Hepatocyte (in vitro differentiated cells): ENCODE data around the gene NEMF. TPM values are rescaled to one million over a fixed set of nuclear protein-coding genes. Genes with fewer than 3 reads are reported as not detected.
A peak's percentile ranks its signal among the peaks of the same experiment; 100 is the strongest.
"Not testable (repeated sequence)": the region's sequence is repeated elsewhere in the genome, so short reads cannot be mapped to it uniquely, and the experiment has no call there.

Experiments
- DNase-seq: peaks from one replicate; pipeline ENCODE4 v3.0.0-alpha.2; 2016; ENCODE audit warnings: low spot score
- H2AFZ ChIP-seq: fragments of 200-600 bp; sonication (generic); 2 replicates; pipeline ENCODE4 v1.6.0; 2016; ENCODE audit warnings: antibody characterized with exemption, mild to moderate bottlenecking
- H3K27ac ChIP-seq: fragments of 200-600 bp; sonication (generic); 2 replicates; pipeline ENCODE4 v1.5.1; 2016; ENCODE audit warnings: mild to moderate bottlenecking
- H3K27me3 ChIP-seq: fragments of 200-600 bp; sonication (generic); 2 replicates; pipeline ENCODE4 v1.6.1; 2016
- H3K36me3 ChIP-seq: fragments of 200-600 bp; sonication (generic); replicated peaks from 2 replicates; pipeline ENCODE4 v1.5.1; 2016; ENCODE audit warnings: low read depth; ENCODE audit not compliant: insufficient read depth
- H3K4me1 ChIP-seq: fragments of 200-600 bp; sonication (generic); 2 replicates; pipeline ENCODE4 v1.5.1; 2016; ENCODE audit warnings: mild to moderate bottlenecking, moderate library complexity; ENCODE audit not compliant: insufficient read depth
- H3K4me2 ChIP-seq: fragments of 200-600 bp; sonication (generic); 2 replicates; pipeline ENCODE4 v1.6.0; 2016
- H3K4me3 ChIP-seq: fragments of 200-600 bp; sonication (generic); 2 replicates; pipeline ENCODE4 v1.5.1; 2016; ENCODE audit warnings: mild to moderate bottlenecking
- H3K79me2 ChIP-seq: fragments of 200-600 bp; sonication (generic); 2 replicates; pipeline ENCODE4 v1.6.0; 2017; ENCODE audit warnings: mild to moderate bottlenecking
- H3K9me2 ChIP-seq: fragments of 200-600 bp; sonication (generic); replicated peaks from 2 replicates; pipeline ENCODE4 v1.6.0; 2017; ENCODE audit warnings: mild to moderate bottlenecking; ENCODE audit not compliant: insufficient read depth
- H3K9me3 ChIP-seq: fragments of 200-600 bp; sonication (generic); 2 replicates; pipeline ENCODE4 v1.5.1; 2016; ENCODE audit warnings: low read depth, mild to moderate bottlenecking
- H4K20me1 ChIP-seq: fragments of 200-600 bp; sonication (generic); 2 replicates; pipeline ENCODE4 v1.6.0; 2016; ENCODE audit warnings: mild to moderate bottlenecking; ENCODE audit not compliant: insufficient read depth, poor library complexity, severe bottlenecking
- CTCF ChIP-seq: fragments of 200-600 bp; sonication (generic); IDR thresholded peaks from 2 replicates; pipeline ENCODE4 v1.5.1; 2016; ENCODE audit warnings: antibody characterized with exemption, mild to moderate bottlenecking; ENCODE audit not compliant: poor library complexity
- EZH2 ChIP-seq: fragments of 200-600 bp; sonication (generic); IDR thresholded peaks from 2 replicates; pipeline ENCODE4 v1.6.1; 2016; ENCODE audit warnings: antibody characterized with exemption, mild to moderate bottlenecking, borderline replicate concordance
- EZH2phosphoT487 ChIP-seq: fragments of 200-600 bp; sonication (generic); IDR thresholded peaks from one replicate; pipeline ENCODE4 v1.6.1; 2018; ENCODE audit warnings: antibody characterized with exemption, mild to moderate bottlenecking, low read depth, moderate library complexity; ENCODE audit not compliant: unreplicated experiment, severe bottlenecking
- WGBS: methylation state at CpG from one replicate; pipeline ENCODE4 v1.1.6; 2016; ENCODE audit warnings: low lambda C conversion rate; ENCODE audit errors: missing lambda C conversion rate; 5-methylcytosine and 5-hydroxymethylcytosine counted together
- polyA plus RNA-seq: library from polyadenylated mRNA; unstranded; fragments of >200 nt; fragmentation: Nextera tagmentation; extraction: Ambion mirVana; gene quantifications from 2 replicates; pipeline ENCODE4 v1.2.1, GENCODE V29; 2016
- total RNA-seq: library from RNA; depleted of rRNA; stranded (reverse); fragments of >200 nt; gene quantifications from 2 replicates; pipeline ENCODE4 v1.2.3, GENCODE V29; 2014

NEMF gene
- total and polyA plus RNA-seq, 2 experiments from 2014 or later, result 34.0 to 49.5 TPM

- no peaks in the 10 kb centered on the region for H3K9me2 ChIP-seq
- no peak overlapping the region for H3K4me2 ChIP-seq
- H3K36me3 ChIP-seq, result peaks cover 14% of the 10 kb centered on the region
- H3K27me3 ChIP-seq, result no peaks in the 10 kb centered on the region
- H3K4me1 ChIP-seq, result no peaks in the 10 kb centered on the region
- H3K27ac ChIP-seq, result peak overlapping the region; percentile 34
- no peak for TF ChIP-seq EZH2
- TF ChIP-seq CTCF, result no peak
- TF ChIP-seq EZH2phosphoT487, result no peak
- H3K4me3 ChIP-seq, result no peak overlapping the region
- 90% methylated on average over 12 of the region's 12 CpGs for WGBS
- DNase-seq, result peak; percentile 22
- no peaks in the 10 kb centered on the region for H3K9me3 ChIP-seq
- H4K20me1 ChIP-seq, result no peaks in the 10 kb centered on the region
- H2AFZ ChIP-seq, result no peak overlapping the region
- no peaks in the 10 kb centered on the region for H3K79me2 ChIP-seq
Measured at GRCh38 chr14:49820176-49820575, 32.4 kb downstream of the NEMF start.

- H3K9me3 ChIP-seq, result peaks cover 7% of the 10 kb centered on the region
- H3K36me3 ChIP-seq, result peaks cover 25% of the 10 kb centered on the region
- H3K4me2 ChIP-seq, result no peak overlapping the region
- H3K79me2 ChIP-seq, result no peaks in the 10 kb centered on the region
- H3K27ac ChIP-seq, result no peak overlapping the region
- H3K4me1 ChIP-seq, result no peaks in the 10 kb centered on the region
- TF ChIP-seq EZH2phosphoT487 (no peak), EZH2 (no peak), CTCF (no peak)
- H3K27me3 ChIP-seq, result no peaks in the 10 kb centered on the region
- no peak overlapping the region for H3K4me3 ChIP-seq
- H3K9me2 ChIP-seq, result no peaks in the 10 kb centered on the region
- no peaks in the 10 kb centered on the region for H4K20me1 ChIP-seq
- 97% methylated on average over 3 of the region's 3 CpGs for WGBS
- H2AFZ ChIP-seq, result no peak overlapping the region
- DNase-seq, result no peak
Measured at GRCh38 chr14:49816844-49817243, 35.7 kb downstream of the NEMF start.

GRCh38 chr14:49816118-49816517 is 36.5 kb downstream of the NEMF start:
- not testable (repeated sequence) for H3K9me2 ChIP-seq, H3K4me2 ChIP-seq, DNase-seq, H3K79me2 ChIP-seq, H3K4me3 ChIP-seq, H3K27ac ChIP-seq, H3K4me1 ChIP-seq, H2AFZ ChIP-seq, H4K20me1 ChIP-seq, H3K27me3 ChIP-seq, H3K9me3 ChIP-seq
- WGBS, result 100% methylated on average over 2 of the region's 2 CpGs
- peaks cover 25% of the 10 kb centered on the region for H3K36me3 ChIP-seq

- WGBS, result 0% methylated on average over 1 of the region's 1 CpG
- peaks cover 7% of the 10 kb centered on the region for H3K9me3 ChIP-seq
- H4K20me1 ChIP-seq, result no peaks in the 10 kb centered on the region
- no peaks in the 10 kb centered on the region for H3K27me3 ChIP-seq
- peaks cover 7% of the 10 kb centered on the region for H3K36me3 ChIP-seq
- no peak for DNase-seq
- H3K9me2 ChIP-seq, result no peaks in the 10 kb centered on the region
- no peak overlapping the region for H3K27ac ChIP-seq
- TF ChIP-seq EZH2phosphoT487 (no peak), EZH2 (no peak), CTCF (no peak)
- no peak overlapping the region for H3K4me3 ChIP-seq
- no peaks in the 10 kb centered on the region for H3K79me2 ChIP-seq
- no peak overlapping the region for H3K4me2 ChIP-seq
- H3K4me1 ChIP-seq, result no peaks in the 10 kb centered on the region
- no peak overlapping the region for H2AFZ ChIP-seq
Measured at GRCh38 chr14:49808780-49809179, 43.8 kb downstream of the NEMF start.
